A673 (cell line): ENCODE measurements around the gene OR2F2. TPM values are rescaled to one million over a fixed set of nuclear protein-coding genes. Genes with fewer than 3 reads are reported as not detected.

Source experiments
- Bru-seq: library from RNA; stranded (reverse); fragments of 400-500 nt; gene quantifications from one replicate; lab custom pipeline; 2021; lab: Mats Ljungman, UMichigan
- BruChase-seq, 2 experiments: library from RNA; stranded (reverse); fragments of 400-500 nt; gene quantifications; one replicate each; lab custom pipeline; 2021; lab: Mats Ljungman, UMichigan
- BruUV-seq: library from RNA; stranded (reverse); fragments of 400-500 nt; replicated peaks from 2 replicates; lab custom pipeline; 2021; lab: Mats Ljungman, UMichigan
- CTCF ChIA-PET: fragments of 300-600 bp; sonication (Branson Sonifier 250); formaldehyde crosslinking; loops from one replicate; lab custom pipeline; 2022; ENCODE audit warnings: antibody characterized with exemption; lab: Charles Lee
- POLR2A ChIA-PET: fragments of 300-600 bp; sonication (Branson Sonifier 250); formaldehyde crosslinking; loops from one replicate; lab custom pipeline; 2022; ENCODE audit warnings: antibody characterized with exemption; ENCODE audit not compliant: low non-redundant PET; lab: Charles Lee
- DNase-seq: peaks from one replicate; pipeline ENCODE4 v3.0.0-alpha.2; 2015; ENCODE audit warnings: low spot score
- H3K27ac ChIP-seq: fragments of 200-600 bp; sonication (generic); 2 replicates; pipeline ENCODE4 v1.5.1; 2016; ENCODE audit warnings: mixed run types, low read depth, mild to moderate bottlenecking, mixed read lengths, antibody characterized with exemption, low read length; ENCODE audit not compliant: poor library complexity, severe bottlenecking
- H3K27me3 ChIP-seq: fragments of 200-600 bp; sonication (generic); replicated peaks from 2 replicates; pipeline ENCODE4 v1.6.1; 2017; ENCODE audit warnings: mixed run types, low read depth, mild to moderate bottlenecking, mixed read lengths, antibody characterized with exemption, low read length; ENCODE audit not compliant: insufficient read depth, poor library complexity
- H3K36me3 ChIP-seq: fragments of 200-600 bp; sonication (generic); 2 replicates; pipeline ENCODE4 v1.6.1; 2016; ENCODE audit warnings: mixed run types, mild to moderate bottlenecking, mixed read lengths, antibody characterized with exemption, low read length; ENCODE audit not compliant: insufficient read depth, poor library complexity, severe bottlenecking
- H3K4me1 ChIP-seq: fragments of 200-600 bp; sonication (generic); 2 replicates; pipeline ENCODE4 v1.6.1; 2017; ENCODE audit warnings: mixed run types, mild to moderate bottlenecking, mixed read lengths, antibody characterized with exemption, low read length; ENCODE audit not compliant: insufficient read depth, poor library complexity, severe bottlenecking
- H3K4me3 ChIP-seq: fragments of 200-600 bp; sonication (generic); 2 replicates; pipeline ENCODE4 v1.5.1; 2016; ENCODE audit warnings: low read depth, mixed run types, mild to moderate bottlenecking, mixed read lengths, low read length; ENCODE audit not compliant: poor library complexity, severe bottlenecking
- H3K9me3 ChIP-seq: fragments of 200-600 bp; sonication (generic); 2 replicates; pipeline ENCODE4 v1.6.1; 2016; ENCODE audit warnings: mixed run types, low read depth, mild to moderate bottlenecking, mixed read lengths, antibody characterized with exemption, low read length; ENCODE audit not compliant: poor library complexity, severe bottlenecking
- CTCF ChIP-seq: fragments of 300-800, 200-600 bp; sonication (generic); conservative IDR thresholded peaks from 2 replicates; pipeline ENCODE4 v1.5.1; 2017; ENCODE audit warnings: low read depth, mild to moderate bottlenecking, antibody characterized with exemption, low read length, moderate library complexity, mixed read lengths
- EZH2 ChIP-seq: fragments of 200-600 bp; sonication (generic); IDR thresholded peaks from 2 replicates; pipeline ENCODE4 v1.6.1; 2017; ENCODE audit warnings: borderline replicate concordance, low read depth, mild to moderate bottlenecking, mixed read lengths, antibody characterized with exemption, low read length; ENCODE audit not compliant: poor library complexity, severe bottlenecking
- intact Hi-C: fragments of 100-400 bp; cut with micrococcal nuclease; formaldehyde crosslinking; loops from one replicate; pipeline ENCODE4 v1.10.0; 2022; ENCODE audit not compliant: unreplicated experiment
- long read RNA-seq: library from polyadenylated mRNA; stranded (forward); transcript quantifications from one replicate; pipeline ENCODE4 v2.0.0, GENCODE V29; 2022
- total RNA-seq: library from RNA; stranded (reverse); gene quantifications from 2 replicates; pipeline ENCODE4 v1.2.3, GENCODE V29; 2021

The OR2F2 gene, protein sequence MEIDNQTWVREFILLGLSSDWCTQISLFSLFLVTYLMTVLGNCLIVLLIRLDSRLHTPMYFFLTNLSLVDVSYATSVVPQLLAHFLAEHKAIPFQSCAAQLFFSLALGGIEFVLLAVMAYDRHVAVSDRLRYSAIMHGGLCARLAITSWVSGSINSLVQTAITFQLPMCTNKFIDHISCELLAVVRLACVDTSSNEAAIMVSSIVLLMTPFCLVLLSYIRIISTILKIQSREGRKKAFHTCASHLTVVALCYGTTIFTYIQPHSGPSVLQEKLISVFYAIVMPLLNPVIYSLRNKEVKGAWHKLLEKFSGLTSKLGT
- total RNA-seq (not detected in 2 replicates), Bru-seq, nascent RNA (not detected), BruChase-seq, experiment 1, labeled RNA remaining after a 2-hour chase (not detected), BruChase-seq, experiment 2, labeled RNA remaining after a 6-hour chase (not detected)
- long read RNA-seq = 0 reads

DNA sequence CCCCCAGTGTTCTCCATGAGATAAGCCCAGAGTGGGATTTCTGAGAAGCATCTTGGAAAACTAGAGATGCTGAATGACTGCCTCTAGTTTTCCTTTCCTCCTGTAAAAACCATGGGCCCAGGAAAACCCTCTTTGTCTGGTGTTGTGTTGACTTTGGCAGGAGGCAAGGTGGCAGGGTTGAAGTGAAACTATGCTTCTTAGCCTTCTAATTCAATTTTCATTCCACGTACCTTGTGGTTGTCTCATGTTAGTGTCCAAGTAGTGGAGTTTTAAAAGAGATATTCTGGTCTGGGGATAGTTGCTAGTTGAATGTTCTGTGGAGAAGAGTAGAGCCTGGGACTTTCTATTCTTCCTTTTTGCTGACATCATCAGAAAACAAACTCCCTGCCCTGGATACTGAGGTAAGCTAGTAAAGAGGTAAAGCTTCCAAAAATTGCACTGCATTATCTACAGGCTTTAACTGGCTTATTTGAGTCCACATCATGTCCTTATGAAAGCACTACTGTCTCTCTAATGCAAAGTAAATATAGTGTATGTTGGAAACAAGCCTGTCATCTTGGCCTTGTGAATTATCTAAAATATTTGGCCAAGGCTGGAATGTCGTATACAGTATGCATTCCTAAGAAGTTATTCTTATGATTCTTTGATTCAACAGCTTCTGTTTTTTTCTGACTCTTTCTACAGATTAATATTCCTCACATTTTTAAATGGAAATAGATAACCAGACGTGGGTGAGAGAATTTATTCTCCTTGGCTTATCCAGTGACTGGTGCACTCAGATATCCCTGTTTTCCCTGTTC lies at the start of gene OR2F2:
Gene OR2F2, plus strand, starts transcription at position 708 of the 800 bp plus-strand sequence. Its CDS starts 0 bp downstream, at position 708.
- no peaks in the 10 kb centered on the region for H3K36me3 ChIP-seq
- no peak for DNase-seq
- H3K4me1 ChIP-seq = no peaks in the 10 kb centered on the region
- H3K4me3 ChIP-seq = no peak within 1 kb of the TSS
- no TSS peak for BruUV-seq
- ChIA-PET CTCF (no interaction called here), POLR2A (no interaction called here)
- no peak within 1 kb of the TSS for H3K27ac ChIP-seq
- TF ChIP-seq EZH2 (no peak), CTCF (no peak)
- no peaks in the 10 kb centered on the region for H3K9me3 ChIP-seq
- peaks cover 2% of the 10 kb centered on the region for H3K27me3 ChIP-seq
- intact Hi-C loops = no loop called here

- Histone ChIP-seq H3K4me1 (peaks cover 21% of the 10 kb centered on the region), H3K36me3 (no peaks in the 10 kb centered on the region), H3K27me3 (no peaks in the 10 kb centered on the region), H3K4me3 (no peak overlapping the region), H3K27ac (no peak overlapping the region), H3K9me3 (peaks cover 4% of the 10 kb centered on the region)
- no TSS peak for BruUV-seq
- ChIA-PET CTCF (no interaction called here), POLR2A (no interaction called here)
- TF ChIP-seq EZH2 = no peak
- no peak for TF ChIP-seq CTCF
- intact Hi-C loops = no loop called here
- no peak for DNase-seq
Measured at GRCh38 chr7:143885951-143886350, 49.1 kb upstream of the OR2F2 start.

GRCh38 chr7:143886826-143887477 lies 48.1 kb upstream of the OR2F2 start:
- POLR2A ChIA-PET = interaction anchor here (0.6 kb wide), 1 partner anchor 44 kb away, joined by 3 read pairs; no protein-coding TSS in a partner anchor
- Histone ChIP-seq H3K4me3 (no peak overlapping the region), H3K36me3 (no peaks in the 10 kb centered on the region), H3K27ac (no peak overlapping the region), H3K4me1 (peaks cover 24% of the 10 kb centered on the region), H3K27me3 (no peaks in the 10 kb centered on the region), H3K9me3 (peaks cover 4% of the 10 kb centered on the region)
- CTCF ChIA-PET = no interaction called here
- DNase-seq = no peak
- BruUV-seq = no TSS peak
- intact Hi-C loops = no loop called here
- no peak for TF ChIP-seq EZH2
- TF ChIP-seq CTCF = no peak
